Globus pallidus (tissue), 1 donor: ENCODE data around the gene TRIB2.

Experiments
- DNase-seq: peaks from one replicate; pipeline ENCODE4 v3.0.0-alpha.2; 2015; ENCODE audit warnings: low spot score

The TRIB2 gene

DNA sequence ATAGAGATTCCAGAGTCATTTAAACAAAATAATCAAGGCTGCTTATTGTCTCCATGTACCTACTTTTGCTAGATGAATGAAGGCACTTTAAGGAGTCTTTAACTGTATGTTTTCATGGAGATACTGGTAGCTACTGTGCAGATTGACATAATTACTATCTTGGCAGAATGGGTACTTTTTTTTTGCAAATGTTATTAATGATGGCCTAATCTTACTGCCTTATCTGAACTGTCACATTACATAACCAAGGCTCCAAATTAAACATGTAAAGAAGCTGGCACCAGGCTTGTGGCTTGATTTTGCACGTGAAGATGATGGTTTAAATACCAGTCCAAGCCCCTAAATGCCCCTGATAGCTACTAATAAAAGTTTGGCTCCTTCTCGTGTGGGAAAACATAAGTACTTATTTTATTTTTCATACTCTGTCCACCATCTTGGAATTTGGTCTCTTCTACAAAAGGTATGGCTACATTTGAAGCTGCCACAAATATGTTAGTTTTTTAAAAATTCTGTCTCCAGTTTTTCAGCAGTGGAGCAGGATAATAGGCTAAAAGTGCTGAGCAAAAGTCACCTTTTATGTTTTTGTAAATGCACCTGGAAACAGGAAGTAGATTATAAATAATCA is 4.1 kb downstream of the TRIB2 start:
- no peak for DNase-seq

GRCh38 chr2:12721566-12722446 is 5.1 kb downstream of the TRIB2 start:
- no peak for DNase-seq

DNA sequence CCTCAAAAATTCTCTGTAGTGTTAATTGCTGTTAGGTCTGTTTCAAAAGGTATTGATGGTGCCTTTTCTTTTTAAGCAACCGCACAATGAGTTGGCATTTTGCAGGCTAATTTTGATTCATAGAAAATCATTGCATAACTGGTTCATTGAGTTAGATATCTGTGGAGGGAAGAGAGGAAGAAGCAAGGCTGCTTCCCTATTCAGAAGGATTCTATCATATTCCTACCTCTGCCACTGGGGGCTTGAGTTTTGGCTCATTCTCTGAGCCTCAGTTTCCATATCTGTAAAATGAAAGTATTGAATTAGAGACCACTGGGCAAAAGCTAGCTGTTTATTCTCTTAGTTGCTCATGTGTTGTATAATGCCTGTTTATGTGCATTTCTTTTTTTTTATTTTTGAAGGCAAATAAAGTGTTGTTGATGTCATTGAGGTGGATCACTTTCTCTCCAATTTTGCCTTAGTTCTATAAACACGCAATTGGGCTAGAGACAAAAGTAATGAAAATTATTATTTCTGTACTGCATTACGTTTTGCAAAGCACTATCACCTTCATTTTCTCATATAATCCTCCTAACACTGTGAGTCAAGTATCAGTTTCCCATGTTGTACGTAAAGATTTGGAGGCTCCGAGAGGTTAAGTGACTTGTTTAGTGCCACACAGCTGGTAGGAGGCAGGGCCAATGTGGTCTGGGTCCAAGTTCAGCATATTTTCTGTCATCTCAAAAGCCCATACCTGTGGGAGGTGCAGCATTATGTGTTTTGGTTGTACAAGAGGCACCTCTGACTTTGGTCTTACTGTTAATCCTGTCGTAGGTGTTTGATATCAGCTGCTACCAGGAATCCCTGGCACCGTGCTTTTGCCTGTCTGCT is 5.9 kb downstream of the TRIB2 start:
- no peak for DNase-seq

- no peak for DNase-seq
Measured at GRCh38 chr2:12723736-12724463, 7.2 kb downstream of the TRIB2 start.

DNA sequence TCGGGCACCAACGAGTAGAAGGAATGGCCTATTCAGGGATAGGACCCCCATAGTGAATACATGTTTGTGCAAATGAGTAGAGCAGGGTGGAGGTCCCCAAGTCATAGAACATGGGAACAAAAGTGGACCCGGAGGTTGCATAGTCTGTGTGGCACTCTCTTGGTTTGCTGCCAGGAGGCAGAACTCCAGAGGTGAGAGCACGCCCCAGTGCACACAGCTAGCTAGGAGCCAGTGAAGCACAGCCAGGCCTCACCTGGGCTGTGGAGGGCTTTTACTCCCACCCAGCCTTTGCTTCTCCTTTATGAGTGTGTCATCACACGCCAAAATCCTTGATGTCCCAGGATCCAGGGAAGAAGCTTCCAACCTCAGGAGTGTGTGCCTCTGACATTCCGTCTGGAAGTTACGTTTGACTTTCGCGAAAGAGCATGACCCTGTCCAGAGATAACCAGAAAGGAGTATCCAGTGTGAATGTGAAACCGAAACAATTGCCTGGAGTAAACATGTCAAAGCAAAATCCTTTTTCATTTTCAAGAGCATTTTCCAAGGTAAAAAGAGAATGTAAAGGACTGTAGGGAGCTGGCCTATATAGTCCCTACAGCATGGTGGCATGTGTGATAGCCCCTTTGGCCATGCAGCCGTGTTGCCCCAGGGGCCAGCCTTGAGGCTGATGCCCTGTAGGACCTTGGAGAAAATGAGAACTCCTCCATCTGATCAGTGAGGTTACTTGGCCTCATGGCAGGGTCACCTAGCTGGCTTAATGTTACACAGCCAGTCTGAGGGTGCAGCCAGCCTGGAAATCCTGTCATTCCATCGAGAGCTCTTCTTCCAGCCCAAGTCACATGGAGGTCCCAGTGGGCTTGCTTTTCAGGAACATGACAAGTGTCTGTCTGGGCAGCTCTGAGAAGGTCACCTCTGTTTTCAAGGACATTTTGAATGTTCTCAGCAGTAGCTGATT is 8.8 kb downstream of the TRIB2 start:
- no peak for DNase-seq

DNA sequence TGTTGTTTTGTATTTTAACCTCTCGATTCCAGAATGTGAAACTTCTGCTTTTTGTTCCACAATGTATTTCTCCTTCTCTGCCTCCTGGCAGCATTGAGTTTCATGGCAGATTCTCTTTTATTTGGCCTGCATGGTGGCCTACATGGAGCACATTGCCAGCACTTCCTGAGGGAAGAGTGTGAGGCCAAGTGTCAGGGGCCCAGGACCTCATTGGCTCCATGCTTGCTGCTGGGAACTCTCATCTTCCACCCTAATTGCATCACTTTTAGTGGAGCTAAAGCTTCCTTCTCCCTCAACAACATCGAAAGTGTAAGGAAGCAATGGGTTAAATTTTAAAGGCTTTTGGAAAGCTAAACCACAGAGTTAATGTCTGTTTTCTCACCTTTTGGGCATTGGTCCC is 9.5 kb downstream of the TRIB2 start:
- DNase-seq = no peak

DNA sequence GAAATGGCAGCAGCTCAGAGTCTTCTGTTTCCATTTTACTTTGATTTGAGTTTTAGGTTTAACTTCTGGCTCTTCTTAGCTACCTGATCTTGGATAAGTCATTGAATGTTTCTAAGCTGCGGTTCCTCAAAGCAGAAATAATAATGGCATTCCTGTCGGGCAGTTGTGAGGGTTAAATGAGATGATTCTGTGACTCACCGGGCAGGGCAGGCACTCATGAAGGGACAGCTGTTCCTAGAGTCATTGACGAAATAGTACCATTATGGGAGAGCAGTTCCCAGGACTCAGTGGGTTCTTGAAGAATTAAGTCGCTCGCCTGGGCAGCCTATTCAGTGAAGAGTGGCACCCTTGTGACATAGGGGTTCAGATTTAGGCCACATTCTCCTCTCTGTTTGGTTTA is 10.3 kb downstream of the TRIB2 start:
- no peak for DNase-seq

DNA sequence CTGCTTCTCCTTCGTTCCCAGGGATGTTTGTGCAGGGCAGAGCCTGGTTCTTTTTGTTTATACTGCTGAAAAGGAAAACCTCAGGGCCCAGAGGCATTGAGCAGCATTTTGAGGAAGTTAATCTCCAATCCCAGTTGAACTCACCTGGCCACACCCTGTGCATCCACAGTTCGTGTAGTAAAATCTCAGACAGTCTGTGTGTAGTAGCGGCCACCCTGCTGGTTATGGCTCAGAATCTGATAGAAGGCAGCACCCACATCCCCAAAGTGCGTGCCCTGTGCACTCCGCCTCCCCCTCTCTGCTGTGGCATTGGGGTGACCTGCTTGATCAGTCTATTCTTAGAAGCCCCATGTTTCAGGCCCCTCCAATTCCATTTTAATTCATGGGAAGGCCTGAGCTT is 10.9 kb downstream of the TRIB2 start:
- DNase-seq = no peak

- DNase-seq = no peak
Measured at GRCh38 chr2:12728221-12728777, 11.6 kb downstream of the TRIB2 start.

DNA sequence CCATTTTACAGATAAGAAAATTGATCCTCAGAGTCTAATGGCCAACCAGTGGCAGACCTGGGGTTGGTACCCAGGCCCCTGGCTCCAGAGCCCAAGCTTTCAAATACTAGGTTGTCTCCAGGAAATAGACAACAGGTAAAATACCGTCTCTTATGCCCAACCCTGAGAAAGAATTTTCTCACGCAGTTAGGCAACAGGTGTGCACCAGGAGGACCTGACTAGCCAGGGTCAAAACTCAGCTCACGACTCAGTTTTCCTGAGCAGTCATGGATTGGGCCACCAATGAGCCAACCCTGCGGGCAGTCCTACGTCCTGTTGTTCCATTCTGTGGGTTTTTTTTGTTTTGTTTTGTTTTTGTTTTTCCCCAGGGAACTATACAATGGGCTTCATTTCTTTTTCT is 13.5 kb downstream of the TRIB2 start:
- DNase-seq = no peak

DNA sequence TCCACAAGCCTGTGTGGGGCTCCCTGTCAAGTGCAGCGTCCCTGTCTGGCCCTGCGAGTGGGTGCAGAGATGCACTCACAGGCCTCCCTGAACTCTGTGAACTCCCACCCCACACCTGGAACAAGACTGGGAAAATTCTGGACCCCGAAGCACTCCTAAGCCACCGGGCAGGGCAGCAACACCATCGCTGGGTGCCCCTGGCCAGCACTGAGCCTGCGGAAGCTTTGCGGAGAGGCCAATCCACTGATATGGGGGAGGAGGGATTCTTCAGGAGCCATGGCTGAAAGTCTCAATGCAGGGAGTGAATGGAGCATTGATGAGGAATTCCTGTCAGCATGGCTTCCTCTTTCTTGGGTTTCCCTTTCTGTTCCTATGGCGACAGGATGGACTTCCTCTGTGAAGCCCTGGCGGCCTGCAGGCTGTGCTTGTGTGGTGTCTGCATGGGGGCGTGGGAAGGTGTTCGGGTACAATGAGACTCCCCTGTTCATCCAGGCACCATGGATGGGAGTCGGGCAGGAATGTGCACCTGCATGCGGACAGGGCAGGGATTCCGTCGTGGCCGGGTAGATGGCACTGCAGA is 15.1 kb downstream of the TRIB2 start:
- no peak for DNase-seq

- DNase-seq = no peak
Measured at GRCh38 chr2:12732651-12733050, 15.9 kb downstream of the TRIB2 start.

- DNase-seq = no peak
Measured at GRCh38 chr2:12733846-12734245, 17.1 kb downstream of the TRIB2 start.

GRCh38 chr2:12734914-12735654 is 18.3 kb downstream of the TRIB2 start:
- DNase-seq = no peak

GRCh38 chr2:12737297-12737696 is 20.6 kb downstream of the TRIB2 start:
- no peak for DNase-seq

GRCh38 chr2:12737738-12738485 is 21.2 kb downstream of the TRIB2 start:
- no peak for DNase-seq

- DNase-seq = no peak
Measured at GRCh38 chr2:12739721-12740254, 23.1 kb downstream of the TRIB2 start.

DNA sequence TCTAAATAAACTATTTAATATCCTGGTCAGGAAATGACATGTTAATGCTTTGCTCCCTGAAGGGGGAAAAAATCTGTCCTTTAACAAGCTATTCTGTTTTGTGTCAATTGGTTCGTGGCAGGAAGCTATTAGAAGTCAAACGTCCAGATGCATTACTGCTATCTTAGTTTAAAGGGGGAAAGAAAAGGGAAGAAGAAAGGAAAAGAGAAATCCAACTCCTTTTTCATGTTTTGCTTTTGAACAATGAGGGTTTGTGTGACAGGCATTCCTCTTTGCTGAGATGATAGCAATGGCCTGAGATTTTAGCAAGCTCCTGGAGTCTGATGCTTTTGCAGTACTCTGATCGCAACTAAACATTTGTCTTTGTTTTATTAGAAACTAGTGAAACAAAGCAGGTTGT is 24.6 kb downstream of the TRIB2 start:
- DNase-seq = no peak
